GM19023 (cell line): ENCODE measurements around the gene TUBA1C.
"Not testable (repeated sequence)": the region's sequence is repeated elsewhere in the genome, so short reads cannot be mapped to it uniquely, and the experiment has no call there.

Experiments
- ATAC-seq: cut with Tn5 transposase; IDR thresholded peaks from one replicate; pipeline ENCODE4 v1.9.1; 2021; ENCODE audit warnings: mild to moderate bottlenecking, moderate library complexity; ENCODE audit not compliant: unreplicated experiment

The TUBA1C gene

GRCh38 chr12:49255456-49255855 is 9.4 kb upstream of the TUBA1C start:
- ATAC-seq, result not testable (repeated sequence)

GRCh38 chr12:49255857-49256637 is 8.8 kb upstream of the TUBA1C start:
- no peak for ATAC-seq

DNA sequence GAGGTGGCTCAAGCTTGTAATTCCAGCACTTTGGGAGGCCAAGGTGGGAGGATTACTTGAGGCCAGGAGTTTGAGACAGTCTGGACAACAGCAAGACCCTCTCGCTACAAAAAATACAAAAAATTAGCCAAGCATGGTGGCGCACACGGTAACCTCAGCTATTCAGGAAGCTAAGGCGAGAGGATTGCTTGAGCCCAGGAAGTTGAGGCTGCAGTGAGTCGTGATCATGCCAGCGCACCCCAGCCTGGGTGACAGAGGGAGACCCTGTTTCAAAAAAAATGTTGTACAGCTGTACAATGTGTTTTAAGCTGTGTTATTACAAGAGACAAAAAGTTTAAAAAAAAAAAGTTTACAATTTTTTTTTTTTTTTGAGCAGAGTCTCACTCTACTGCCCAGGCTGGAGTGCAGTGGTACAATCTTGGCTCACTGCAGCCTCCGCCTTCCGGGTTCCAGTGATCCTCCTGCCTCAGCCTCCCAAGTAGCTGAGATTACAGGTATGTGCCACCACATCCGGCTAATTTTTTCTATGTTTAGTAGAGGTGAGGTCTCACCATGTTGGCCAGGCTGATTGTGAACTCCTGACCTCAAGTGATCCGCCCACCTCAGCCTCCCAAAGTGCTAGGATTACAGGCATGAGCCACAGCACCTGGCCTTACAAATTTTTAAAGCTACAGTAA is 7.2 kb upstream of the TUBA1C start:
- ATAC-seq, result not testable (repeated sequence)

GRCh38 chr12:49259452-49259851 is 5.4 kb upstream of the TUBA1C start:
- no peak for ATAC-seq

DNA sequence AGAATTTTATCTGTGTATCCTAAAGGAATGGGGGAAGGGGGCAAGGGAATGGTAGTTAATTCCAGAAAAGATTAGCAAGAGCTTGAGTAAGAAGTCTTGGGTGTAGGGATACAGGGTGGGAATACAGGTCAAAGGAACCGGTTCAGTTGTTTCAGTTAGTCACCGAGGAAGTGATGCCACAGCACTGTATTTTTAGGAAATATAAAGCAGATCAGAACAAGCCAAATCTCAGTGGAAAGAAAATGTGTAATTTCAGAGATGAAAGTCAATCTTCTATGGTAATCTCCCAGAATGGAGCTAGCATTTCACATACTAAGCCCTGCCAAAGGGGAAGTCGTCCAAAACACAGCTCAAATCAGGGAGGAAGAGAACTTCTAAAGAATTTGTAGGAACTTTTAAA is 4.7 kb upstream of the TUBA1C start:
- ATAC-seq, result no peak

DNA sequence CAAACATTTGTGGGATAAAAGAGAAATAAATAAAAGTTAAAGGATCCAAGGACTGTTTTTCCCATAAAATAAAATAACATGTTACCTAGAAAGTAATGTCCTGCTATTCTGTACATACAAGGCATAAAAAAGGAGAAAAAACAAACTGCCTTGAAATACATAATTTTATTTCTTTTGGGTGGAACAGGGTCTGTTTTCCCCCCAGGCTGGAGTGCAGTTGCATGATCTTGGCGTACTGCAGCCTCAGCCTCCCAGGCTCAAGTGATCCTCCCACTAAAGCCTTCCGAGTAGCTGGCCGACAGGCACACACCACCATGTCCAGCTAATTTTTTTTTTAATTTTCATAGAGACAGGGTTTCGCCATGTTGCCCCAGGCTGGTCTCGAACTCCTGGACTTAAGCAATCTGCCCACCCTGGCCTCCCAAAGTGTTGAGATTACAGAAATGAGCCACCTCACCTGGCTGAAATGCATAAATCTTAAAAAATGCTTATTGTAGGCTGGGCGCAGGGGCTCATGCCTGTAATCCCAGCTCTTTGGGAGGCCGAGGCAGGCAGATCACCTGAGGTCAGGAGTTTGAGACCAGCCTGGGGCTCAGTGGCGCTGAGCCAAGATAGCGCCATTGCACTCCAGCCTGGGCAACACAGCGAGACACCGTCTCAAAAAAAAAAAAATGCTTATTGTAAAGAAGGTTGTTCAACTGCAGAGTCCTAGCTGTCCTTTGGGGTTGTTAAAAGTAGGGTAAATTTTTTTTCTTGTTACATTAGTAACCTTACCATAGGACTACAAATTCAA is 4.1 kb upstream of the TUBA1C start:
- ATAC-seq, result no peak

DNA sequence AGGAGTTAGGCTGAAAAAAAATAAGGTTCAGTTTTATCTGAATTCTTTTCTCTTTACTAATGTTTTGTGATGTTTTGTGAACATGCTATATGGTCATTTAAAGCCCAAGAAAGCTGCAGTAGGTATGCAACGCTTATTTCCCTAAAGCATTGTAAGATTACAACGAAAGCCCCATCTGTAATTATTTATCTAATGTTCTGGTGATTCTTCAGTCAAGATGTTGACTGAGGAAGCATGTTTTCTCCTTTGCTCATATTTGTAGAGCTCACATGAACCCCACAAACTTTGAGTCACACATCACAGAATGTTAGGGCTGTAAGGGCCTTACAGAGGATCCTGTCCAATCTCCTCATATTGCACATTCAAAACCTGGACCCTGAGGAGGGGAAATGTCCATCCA is 3.2 kb upstream of the TUBA1C start:
- ATAC-seq, result no peak

DNA sequence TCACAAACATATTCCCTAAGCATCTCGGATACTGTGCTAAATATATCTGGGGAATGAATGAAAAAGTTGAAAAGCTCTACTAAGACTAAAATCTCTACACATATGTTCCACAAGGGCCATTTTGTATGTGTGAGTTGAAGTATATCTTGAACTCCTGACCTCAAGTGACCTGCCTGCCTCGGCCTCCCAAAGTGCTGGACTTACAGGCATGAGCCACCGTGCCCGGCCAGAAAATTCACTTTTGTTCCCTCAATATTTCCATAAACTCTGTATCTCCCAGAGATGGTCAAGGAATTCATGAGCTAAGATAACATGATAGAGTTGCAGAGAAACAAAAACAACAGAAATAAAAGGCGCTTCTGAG is 1.5 kb upstream of the TUBA1C start:
- no peak for ATAC-seq

DNA sequence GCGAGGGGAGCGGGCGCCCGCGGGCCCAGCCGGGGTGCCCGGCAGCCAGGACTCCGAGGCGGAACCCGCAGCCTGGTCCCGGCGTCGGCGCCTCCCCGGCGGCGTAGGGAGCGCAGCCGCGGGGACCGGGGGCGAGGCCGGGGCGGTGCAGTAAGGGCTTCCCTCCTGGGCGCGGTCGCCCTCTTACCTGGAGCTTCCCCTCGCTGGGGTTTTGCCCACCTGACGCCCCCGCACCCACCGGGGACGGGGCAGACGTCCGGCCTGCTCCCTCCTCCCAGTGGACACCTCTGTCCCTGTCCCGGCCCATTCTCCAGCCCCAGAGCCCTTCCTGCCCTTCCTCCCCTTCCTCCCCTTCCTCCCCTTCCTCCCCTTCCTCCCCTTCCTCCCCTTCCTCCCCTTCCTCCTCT is 413 bp upstream of the TUBA1C start:
- peak; percentile 21 for ATAC-seq

GRCh38 chr12:49269191-49269590 is 4.3 kb downstream of the TUBA1C start:
- not testable (repeated sequence) for ATAC-seq

GRCh38 chr12:49272790-49273725 is 8.2 kb downstream of the TUBA1C start:
- ATAC-seq, result no peak

- no peak for ATAC-seq
Observed at GRCh38 chr12:49273726-49274395, 9.0 kb downstream of the TUBA1C start.

GRCh38 chr12:49274396-49275069 is 9.7 kb downstream of the TUBA1C start:
- no peak for ATAC-seq

- no peak for ATAC-seq
Observed at GRCh38 chr12:49276304-49277290, 11.7 kb downstream of the TUBA1C start.

GRCh38 chr12:49277466-49277865 is 12.6 kb downstream of the TUBA1C start:
- no peak for ATAC-seq

DNA sequence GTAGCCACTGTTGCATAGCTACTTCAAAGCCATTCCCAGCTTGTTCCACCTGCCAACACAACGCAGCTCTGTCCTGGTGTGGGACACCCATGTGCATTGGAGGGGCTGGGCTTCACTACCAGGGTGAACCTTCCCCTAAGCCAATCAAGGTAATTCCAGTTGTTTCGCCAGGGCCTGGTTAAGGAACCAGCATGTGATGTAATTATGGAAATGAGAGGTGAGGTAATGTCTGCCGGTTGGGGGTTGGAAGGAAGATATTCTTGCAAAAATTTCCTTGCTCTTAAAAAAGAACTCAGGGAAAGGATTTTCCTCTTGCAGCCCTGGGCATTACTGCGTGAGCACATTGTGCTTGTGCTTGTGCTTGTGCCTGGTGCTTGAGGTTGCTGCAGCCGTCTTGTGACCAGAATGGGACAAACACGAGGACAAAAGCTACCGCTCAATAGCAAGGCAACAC is 14.9 kb downstream of the TUBA1C start:
- no peak for ATAC-seq

DNA sequence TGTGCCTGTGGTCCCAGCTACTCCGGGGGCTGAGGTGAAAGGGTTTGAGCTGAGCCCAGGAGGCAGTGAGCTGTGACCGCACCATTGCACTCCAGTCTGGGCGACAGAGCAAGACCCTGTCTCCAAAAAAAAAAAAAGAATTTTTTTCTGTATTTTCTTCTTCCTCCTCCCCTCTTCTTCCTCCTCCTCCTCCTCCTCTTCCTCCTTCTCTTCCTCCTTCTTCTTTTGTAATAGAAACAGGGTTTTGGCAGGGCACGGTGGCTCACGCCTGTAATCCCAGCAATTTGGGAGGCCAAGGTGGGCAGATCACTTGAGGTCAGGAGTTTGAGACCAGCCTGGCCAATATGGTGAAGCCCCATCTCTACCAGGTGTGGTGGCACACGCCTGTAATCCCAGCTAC is 15.7 kb downstream of the TUBA1C start:
- not testable (repeated sequence) for ATAC-seq

DNA sequence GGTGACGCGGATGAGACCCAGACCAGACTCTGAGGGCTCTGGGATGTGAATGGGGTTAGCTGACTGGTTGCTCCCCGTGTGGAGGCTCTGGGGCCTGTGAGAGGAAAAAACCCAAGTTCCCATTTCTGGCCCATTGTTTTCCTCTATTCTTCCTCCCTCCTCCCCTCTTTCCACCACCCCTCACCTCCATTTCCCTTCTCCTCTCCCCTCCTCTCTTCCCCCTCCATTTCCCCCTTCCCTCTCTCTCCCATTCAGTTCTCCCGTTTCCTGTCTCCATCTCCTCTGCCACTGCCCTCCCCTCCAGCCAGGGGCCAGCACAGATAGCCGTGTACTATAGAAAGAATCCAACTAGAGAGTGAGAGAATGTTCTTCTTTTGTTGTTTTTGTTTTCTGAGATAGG is 17.4 kb downstream of the TUBA1C start:
- no peak for ATAC-seq
